Mucosa of stomach (tissue), 1 donor: Measurements from ENCODE around the gene TCERG1L.
"Not testable (repeated sequence)": the region's sequence is repeated elsewhere in the genome, so short reads cannot be mapped to it uniquely, and the experiment has no call there.

Experiments used
- H3K27me3 ChIP-seq: one replicate; pipeline ENCODE4 v1.7.0; 2013; ENCODE audit warnings: mild to moderate bottlenecking, low read length; ENCODE audit not compliant: control insufficient read depth, insufficient read depth
- H3K36me3 ChIP-seq: one replicate; pipeline ENCODE4 v1.7.0; 2013; ENCODE audit warnings: low read length; ENCODE audit not compliant: control insufficient read depth, insufficient read depth
- H3K4me1 ChIP-seq: one replicate; pipeline ENCODE4 v1.7.0; 2013; ENCODE audit warnings: mild to moderate bottlenecking, low read length; ENCODE audit not compliant: control insufficient read depth, insufficient read depth
- H3K4me3 ChIP-seq: one replicate; pipeline ENCODE4 v1.7.0; 2013; ENCODE audit warnings: low read length
- H3K9ac ChIP-seq: one replicate; pipeline ENCODE4 v1.7.0; 2013; ENCODE audit warnings: mild to moderate bottlenecking, low read length, moderate library complexity
- H3K9me3 ChIP-seq: one replicate; pipeline ENCODE4 v1.7.0; 2013; ENCODE audit warnings: mild to moderate bottlenecking, low read length, moderate library complexity; ENCODE audit not compliant: control insufficient read depth
- donor health status: Pancreatic carcinoma.

Gene TCERG1L

GRCh38 chr10:131239926-131240325 lies 71.6 kb downstream of the TCERG1L start:
- Histone ChIP-seq H3K36me3 (no peaks in the 10 kb centered on the region), H3K4me3 (no peak overlapping the region), H3K9me3 (no peaks in the 10 kb centered on the region), H3K27me3 (no peaks in the 10 kb centered on the region), H3K4me1 (no peaks in the 10 kb centered on the region), H3K9ac (no peak overlapping the region)

DNA sequence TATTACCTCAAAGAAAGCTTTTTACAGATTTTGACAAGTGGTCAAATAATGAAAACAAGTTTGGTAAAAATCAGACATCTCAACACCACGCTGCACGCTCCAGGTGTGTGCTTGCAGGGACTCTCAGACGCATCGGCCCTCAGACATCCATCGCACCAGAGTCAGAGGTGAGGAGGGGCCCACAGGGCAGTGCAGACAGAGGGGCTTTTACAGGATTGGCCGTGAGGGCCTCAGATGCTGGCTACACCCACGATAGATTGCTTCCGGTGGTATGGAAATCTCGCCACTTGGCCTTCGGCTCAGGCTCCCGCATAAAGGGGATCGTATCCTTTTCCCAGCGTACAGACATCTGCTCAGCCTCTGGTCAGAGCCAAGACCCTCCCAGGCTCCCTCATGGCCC lies 72.1 kb downstream of the TCERG1L start:
- Histone ChIP-seq H3K36me3 (no peaks in the 10 kb centered on the region), H3K27me3 (no peaks in the 10 kb centered on the region), H3K4me1 (no peaks in the 10 kb centered on the region), H3K4me3 (no peak overlapping the region), H3K9me3 (no peaks in the 10 kb centered on the region), H3K9ac (no peak overlapping the region)

DNA sequence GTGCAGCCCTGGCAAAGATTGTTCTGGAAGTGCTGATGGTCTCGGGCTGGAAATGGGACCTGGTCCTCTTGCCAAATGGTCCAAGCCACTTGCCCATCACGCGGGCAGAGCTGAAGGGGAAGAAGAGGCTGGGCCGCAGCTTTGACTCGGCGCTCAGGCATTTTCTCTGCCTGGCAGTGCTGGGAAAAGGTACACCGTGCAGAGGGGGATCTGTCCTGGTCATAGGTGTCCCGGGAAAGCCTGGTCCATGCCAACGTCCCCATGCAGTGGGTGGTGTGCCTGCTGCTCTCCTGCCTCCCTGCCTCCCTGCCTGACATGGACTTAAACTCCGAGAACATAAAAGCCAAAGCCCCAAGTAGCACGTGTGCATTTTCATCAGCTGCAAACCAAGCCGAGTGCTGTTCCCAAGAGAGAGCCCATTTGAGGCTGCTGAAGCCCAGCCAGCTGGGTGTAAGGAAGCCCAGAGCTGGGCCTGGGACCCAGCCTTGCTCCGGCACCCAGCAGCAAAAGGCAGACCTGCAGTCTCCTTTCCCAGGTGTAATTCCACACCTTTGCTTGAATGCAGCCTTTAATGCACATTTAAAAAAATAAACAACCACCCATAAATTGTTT lies 72.7 kb downstream of the TCERG1L start:
- Histone ChIP-seq H3K9me3 (no peaks in the 10 kb centered on the region), H3K4me1 (no peaks in the 10 kb centered on the region), H3K9ac (no peak overlapping the region), H3K27me3 (no peaks in the 10 kb centered on the region), H3K4me3 (no peak overlapping the region), H3K36me3 (no peaks in the 10 kb centered on the region)

DNA sequence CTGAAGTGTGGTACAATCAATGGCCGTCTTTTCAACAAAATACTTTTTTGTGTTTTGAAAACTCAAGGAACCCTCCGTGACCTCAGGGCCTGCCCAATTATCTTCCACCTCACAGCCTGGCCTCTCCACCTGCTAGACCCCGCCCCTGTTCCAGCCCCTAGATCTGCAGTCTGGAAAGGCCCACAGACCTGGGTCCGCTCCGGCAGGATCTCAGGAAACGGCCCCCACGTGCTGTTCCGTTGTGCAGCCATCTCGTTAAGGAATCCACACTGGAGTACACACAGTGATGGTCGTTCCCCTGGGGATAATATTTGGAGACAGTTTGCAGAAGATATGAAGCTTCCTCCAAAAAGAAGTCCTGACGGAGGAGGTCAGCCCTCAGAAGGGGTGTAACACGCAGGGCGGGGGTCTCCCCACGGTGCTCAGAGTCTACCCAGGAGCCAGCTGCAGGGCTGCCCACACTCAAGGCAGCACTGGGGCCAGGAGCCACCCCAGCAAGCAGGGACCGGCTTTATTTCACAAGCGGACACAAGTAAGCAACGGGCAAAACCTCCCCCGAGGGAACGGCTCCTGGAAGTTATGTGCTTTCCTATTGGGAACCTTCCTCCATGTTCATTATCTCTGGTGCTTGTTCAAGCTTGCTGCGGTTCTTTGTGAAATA lies 73.4 kb downstream of the TCERG1L start:
- Histone ChIP-seq H3K4me1 (no peaks in the 10 kb centered on the region), H3K9me3 (no peaks in the 10 kb centered on the region), H3K9ac (no peak overlapping the region), H3K36me3 (no peaks in the 10 kb centered on the region), H3K4me3 (no peak overlapping the region), H3K27me3 (no peaks in the 10 kb centered on the region)

DNA sequence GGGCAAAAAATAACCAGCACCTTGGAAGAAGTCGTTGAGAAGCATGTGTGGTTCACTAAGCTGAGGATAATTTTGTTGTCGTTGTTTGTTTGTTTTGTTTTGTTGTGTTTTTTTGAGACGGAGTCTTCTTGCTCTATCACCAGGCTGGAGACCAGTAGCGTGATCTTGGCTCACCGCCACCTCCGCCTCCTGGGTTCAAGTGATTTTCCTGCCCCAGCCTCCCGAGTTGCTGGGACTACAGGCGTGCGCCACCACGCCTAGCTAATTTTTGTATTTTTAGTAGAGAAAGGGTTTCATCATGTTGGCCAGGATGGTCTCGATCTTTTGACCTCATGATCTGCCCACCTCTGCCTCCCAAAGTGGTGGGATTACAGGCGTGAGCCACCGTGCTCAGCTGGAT lies 76.9 kb downstream of the TCERG1L start:
- H3K27me3 ChIP-seq, H3K4me3 ChIP-seq, H3K9ac ChIP-seq, H3K9me3 ChIP-seq, H3K4me1 ChIP-seq, H3K36me3 ChIP-seq: not testable (repeated sequence)

DNA sequence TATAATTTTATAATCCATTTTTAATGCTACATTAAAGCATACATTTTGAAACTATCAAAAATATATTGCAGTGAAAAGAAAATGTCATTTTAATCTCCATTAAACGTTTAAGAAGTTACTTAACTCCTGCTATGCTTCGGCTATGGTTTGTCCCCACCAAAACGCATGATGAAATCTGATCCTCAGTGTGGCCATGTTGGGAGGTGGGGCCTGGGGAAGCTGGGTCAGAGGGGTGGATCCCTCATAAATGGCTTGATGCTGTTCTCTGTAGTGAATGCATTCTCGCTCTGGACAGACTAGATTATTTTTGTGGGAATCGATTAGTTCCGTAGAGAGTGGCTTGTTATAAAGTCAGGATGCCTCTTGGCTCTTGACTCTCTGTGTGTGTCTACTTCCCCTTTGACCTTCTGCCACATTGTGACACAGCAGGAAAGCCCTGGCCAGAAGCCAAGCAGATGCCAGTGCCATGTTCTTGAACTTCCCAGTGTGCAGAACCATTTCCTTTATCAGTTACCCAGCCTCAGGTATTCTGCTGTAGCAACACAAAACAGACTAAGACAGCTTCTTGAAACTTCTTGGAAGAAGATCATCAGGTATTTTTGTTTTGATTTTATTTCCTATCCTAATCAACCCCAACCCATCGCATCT lies 77.8 kb downstream of the TCERG1L start:
- Histone ChIP-seq H3K9me3 (no peaks in the 10 kb centered on the region), H3K4me3 (no peak overlapping the region)

DNA sequence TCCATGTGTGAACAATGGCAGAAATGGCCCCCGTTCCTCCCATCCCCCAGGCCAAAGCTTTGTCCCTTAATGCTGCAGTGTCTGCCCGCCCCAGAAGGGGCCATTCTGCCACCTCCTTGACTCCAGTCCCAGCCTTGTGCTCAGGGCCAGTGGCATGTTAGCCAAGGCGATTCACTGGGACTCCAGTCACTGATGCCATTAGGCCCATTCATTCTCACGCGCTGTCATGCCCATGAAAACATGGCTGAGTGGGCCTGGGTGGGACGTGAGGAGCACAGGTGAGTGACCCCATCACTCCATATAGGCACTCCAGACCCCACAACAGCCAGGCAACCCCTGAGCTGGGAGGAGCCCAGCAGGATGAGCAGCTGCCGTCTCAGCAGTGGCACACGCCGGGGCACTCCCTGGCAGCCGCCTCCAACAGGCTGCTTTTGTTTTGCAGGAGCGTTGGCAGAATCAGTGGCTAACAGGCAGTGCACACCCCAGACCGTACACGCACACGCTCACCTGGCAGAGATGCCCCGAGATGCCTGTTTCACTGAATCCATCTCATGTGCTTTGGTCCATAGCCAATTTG lies 79.5 kb downstream of the TCERG1L start:
- Histone ChIP-seq H3K9me3 (no peaks in the 10 kb centered on the region), H3K27me3 (no peaks in the 10 kb centered on the region), H3K9ac (no peak overlapping the region), H3K36me3 (no peaks in the 10 kb centered on the region), H3K4me3 (no peak overlapping the region), H3K4me1 (no peaks in the 10 kb centered on the region)

More for the DNA sequence above, 77.8 kb downstream of the TCERG1L start:
- H3K27me3 ChIP-seq, result no peaks in the 10 kb centered on the region
- H3K9ac ChIP-seq, result no peak overlapping the region
- H3K4me1 ChIP-seq, result no peaks in the 10 kb centered on the region
- H3K36me3 ChIP-seq, result no peaks in the 10 kb centered on the region

- no peaks in the 10 kb centered on the region for H3K9me3 ChIP-seq
- no peaks in the 10 kb centered on the region for H3K4me1 ChIP-seq
- no peak overlapping the region for H3K4me3 ChIP-seq
- no peaks in the 10 kb centered on the region for H3K27me3 ChIP-seq
- H3K9ac ChIP-seq, result no peak overlapping the region
- no peaks in the 10 kb centered on the region for H3K36me3 ChIP-seq
Measured at GRCh38 chr10:131231323-131231964, 80.1 kb downstream of the TCERG1L start.

DNA sequence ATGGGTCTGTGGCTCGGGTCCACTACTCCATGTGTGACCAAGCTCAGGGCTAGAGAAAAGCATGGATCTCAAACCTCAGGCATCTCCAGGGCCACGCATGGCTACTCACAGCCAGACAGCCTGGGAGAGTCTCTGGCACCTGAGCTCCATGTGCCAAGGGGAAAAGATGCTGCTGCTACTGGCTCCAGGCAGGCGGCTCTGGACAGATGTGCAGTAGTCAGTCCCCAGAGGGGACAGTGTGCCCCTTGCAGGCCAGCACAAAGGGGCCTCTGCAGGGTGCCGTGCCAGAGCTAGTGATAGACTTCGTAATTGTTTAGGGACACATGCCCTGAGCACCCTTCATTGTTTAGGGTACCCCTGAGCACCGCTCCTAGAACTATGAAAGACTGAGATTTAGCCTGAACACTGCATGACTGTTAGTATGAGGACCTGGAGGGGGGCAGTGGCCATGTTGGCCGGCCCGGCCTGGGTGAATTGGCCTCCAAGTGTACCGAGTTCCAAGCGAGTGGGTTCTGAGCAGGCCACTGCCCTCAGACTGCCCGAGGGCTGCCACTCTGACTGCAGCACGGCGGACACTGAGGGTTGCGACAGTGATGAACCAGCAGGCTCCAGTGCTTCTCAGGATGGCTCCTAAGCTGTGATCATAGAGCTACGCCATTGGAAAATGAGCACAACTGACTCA lies 80.7 kb downstream of the TCERG1L start:
- Histone ChIP-seq H3K9ac (no peak overlapping the region), H3K9me3 (no peaks in the 10 kb centered on the region), H3K27me3 (no peaks in the 10 kb centered on the region), H3K4me3 (no peak overlapping the region), H3K36me3 (no peaks in the 10 kb centered on the region), H3K4me1 (no peaks in the 10 kb centered on the region)

DNA sequence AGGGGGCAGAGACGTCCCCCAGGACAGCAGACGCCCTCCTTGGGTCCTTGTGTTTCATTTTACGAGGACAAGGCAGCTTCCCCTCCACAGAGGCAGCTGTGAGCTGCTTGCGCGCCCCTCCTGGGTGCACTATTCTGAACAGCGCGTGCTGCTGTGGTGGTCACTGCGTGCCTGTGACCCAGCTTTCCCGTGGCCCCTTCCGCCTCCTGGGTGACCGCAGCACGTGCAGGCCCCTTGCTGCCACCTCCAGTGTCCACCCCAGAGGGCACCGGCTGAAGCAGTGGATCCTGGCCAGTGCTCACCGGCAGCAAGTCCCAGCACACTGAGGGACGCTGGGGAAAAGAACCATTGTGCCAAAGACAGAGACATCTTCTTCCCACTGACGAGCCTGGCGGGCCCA lies 81.4 kb downstream of the TCERG1L start:
- H3K4me1 ChIP-seq, result no peaks in the 10 kb centered on the region
- no peak overlapping the region for H3K4me3 ChIP-seq
- no peak overlapping the region for H3K9ac ChIP-seq
- no peaks in the 10 kb centered on the region for H3K9me3 ChIP-seq
- no peaks in the 10 kb centered on the region for H3K36me3 ChIP-seq
- H3K27me3 ChIP-seq, result no peaks in the 10 kb centered on the region

DNA sequence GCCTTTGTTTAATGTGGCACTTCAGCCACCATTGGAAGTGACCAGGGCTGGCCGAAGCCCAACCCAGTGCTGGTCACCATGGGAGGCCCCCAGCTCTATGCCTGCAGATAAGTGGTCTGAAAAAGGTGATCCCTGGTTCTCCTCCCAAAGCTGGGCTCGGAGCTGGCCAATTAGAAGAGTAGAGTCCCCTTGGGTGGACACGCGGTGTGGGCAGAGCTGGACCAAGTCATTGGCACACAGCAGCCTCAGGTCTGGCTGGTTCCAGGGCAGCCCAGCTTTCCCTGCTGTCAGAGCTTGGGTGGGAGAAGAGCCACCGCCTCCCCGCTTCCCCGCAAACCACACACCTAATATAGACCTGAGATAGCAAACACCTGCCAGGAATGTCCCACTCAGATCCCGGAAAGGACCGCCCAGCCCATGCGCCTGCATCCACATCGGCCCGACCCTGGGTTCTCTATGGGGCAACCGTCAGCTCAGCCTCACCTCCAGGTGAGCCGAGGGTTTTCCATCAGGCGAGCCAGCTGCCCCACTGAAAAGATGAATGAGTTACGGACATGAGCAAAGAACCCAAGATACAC lies 84.3 kb downstream of the TCERG1L start:
- H3K27me3 ChIP-seq, result no peaks in the 10 kb centered on the region
- no peaks in the 10 kb centered on the region for H3K4me1 ChIP-seq
- no peak overlapping the region for H3K9ac ChIP-seq
- no peak overlapping the region for H3K4me3 ChIP-seq
- H3K9me3 ChIP-seq, result no peaks in the 10 kb centered on the region
- H3K36me3 ChIP-seq, result no peaks in the 10 kb centered on the region
